H1 (cell line): ENCODE results near the gene BAG2. TPM values are rescaled to one million over a fixed set of nuclear protein-coding genes. Genes with fewer than 3 reads are reported as not detected.

Experiments used
- CTCF ChIP-seq, 3 experiments: IDR thresholded peaks; 1 replicate in 2 of 3; 2 replicates in 1 of 3; pipeline versions ENCODE4 v1.5.1 to v1.6.1; 2011; ENCODE audit warnings: low read length in 3 of 3, mild to moderate bottlenecking in 3 of 3, inconsistent platforms in 2 of 3, low read depth in 1 of 3, moderate library complexity in 1 of 3; ENCODE audit not compliant: insufficient read depth in 1 of 3; ENCODE audit errors: control extremely low read depth in 1 of 3
- GTF2F1 ChIP-seq: IDR thresholded peaks from 2 replicates; pipeline ENCODE4 v1.6.1; 2012; ENCODE audit warnings: low read depth, low read length, improper control_type of control experiment, borderline replicate concordance
- JUND ChIP-seq: IDR thresholded peaks from 2 replicates; pipeline ENCODE4 v1.6.1; 2011; ENCODE audit warnings: mild to moderate bottlenecking, improper control_type of control experiment, low read length
- KDM1A ChIP-seq: fragments of 200-600, 300-600 bp; sonication (generic); IDR thresholded peaks from 2 replicates; pipeline ENCODE4 v1.7.1; 2016; ENCODE audit warnings: mild to moderate bottlenecking, low read length, borderline replicate concordance
- polyA plus RNA-seq, 7 experiments: library from polyadenylated mRNA; depleted of rRNA in 3 of 7; stranded (reverse) in 5 of 7; unstranded in 2 of 7; fragments of >200 nt in 5 of 7; fragments of 200-250 nt in 2 of 7; gene quantifications; 1 replicate in 5 of 7; 2 replicates in 1 of 7; 4 replicates in 1 of 7; pipeline versions ENCODE4 v1.2.1 to v1.2.3, GENCODE V29; 2011 to 2013; ENCODE audit warnings: missing spikeins in 2 of 7, mixed read lengths in 2 of 7
- total RNA-seq: library from RNA; stranded (reverse); fragmentation: NEBNext Ultra II Directional; extraction: Animal tissue kit (Norgen Biotek cat#: 25700); gene quantifications from 2 replicates; pipeline ENCODE4 v1.2.1, GENCODE V29; 2021
- TF ChIP-seq, protein P1 (sequence below): IDR thresholded peaks from 2 replicates; pipeline ENCODE4 v1.6.1; 2011; ENCODE audit warnings: low read depth, mild to moderate bottlenecking, low read length; ENCODE audit not compliant: insufficient read depth

The BAG2 gene
- total and polyA plus RNA-seq, 2 of the 8 experiments (the other 6 are each of a cell fraction or from before 2014, with no cell fraction given) = 4.4 to 7.4 TPM

DNA sequence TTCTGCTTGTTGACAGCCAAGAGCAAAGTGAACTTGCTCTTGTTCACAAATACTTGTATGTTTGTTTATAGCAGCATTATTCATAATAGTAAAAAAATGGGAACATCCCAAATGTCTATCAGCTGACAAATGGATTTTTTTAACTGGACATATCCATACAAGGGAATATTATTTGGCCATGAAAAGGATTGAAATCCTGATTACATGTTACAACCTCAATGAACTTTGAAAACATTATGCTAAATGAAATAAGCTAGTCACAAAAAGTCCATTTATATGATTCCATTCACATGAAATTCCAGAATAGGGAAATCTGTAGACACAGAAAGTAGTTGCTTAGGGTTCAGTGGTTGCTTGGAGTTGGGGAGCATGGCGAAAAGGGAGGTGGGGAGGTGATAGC, 28.4 kb upstream of the BAG2 start (continued):
- TF ChIP-seq, protein P1, sequence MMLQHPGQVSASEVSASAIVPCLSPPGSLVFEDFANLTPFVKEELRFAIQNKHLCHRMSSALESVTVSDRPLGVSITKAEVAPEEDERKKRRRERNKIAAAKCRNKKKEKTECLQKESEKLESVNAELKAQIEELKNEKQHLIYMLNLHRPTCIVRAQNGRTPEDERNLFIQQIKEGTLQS = no peak
- no peak for TF ChIP-seq GTF2F1
- no peak for TF ChIP-seq CTCF (IDR thresholded peaks at IDR 0.05; ENCODE audit: control extremely low read depth in 1 of 3, insufficient read depth in 1 of 3, low read depth in 1 of 3, low read length in 3 of 3)
- TF ChIP-seq KDM1A = no peak
- no peak for TF ChIP-seq JUND
